Activated CD4-positive, alpha-beta T cell treated with anti-CD3 and anti-CD28 coated beads, Interleukin-2, amount 50 U/mL, for 1 hour (primary cell): ENCODE measurements around the gene CNNM4.

ENCODE experiments used
- DNase-seq: peaks from one replicate; pipeline ENCODE4 v3.0.0-alpha.2; 2020

The CNNM4 gene

GRCh38 chr2:96759548-96759947 lies 1.2 kb upstream of the CNNM4 start:
- no peak for DNase-seq

DNA sequence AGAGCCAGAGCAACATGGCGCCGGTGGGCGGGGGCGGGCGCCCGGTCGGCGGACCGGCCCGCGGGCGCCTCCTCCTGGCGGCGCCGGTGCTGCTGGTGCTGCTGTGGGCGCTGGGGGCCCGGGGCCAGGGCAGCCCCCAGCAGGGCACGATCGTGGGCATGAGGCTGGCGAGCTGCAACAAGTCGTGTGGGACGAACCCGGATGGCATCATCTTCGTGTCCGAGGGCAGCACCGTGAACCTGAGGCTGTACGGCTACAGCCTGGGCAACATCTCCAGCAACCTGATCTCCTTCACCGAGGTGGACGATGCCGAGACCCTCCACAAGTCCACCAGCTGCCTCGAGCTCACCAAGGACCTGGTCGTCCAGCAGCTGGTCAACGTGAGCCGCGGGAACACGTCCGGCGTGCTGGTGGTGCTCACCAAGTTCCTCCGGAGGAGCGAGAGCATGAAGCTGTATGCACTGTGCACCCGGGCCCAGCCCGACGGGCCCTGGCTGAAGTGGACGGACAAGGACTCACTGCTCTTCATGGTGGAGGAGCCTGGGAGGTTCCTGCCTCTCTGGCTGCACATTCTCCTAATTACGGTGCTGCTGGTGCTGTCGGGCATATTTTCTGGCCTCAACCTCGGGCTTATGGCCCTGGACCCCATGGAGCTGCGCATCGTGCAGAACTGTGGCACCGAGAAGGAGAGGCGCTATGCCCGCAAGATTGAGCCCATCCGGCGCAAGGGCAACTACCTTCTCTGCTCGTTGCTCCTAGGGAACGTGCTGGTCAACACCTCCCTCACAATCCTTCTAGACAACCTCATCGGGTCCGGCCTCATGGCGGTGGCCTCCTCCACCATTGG lies 507 bp downstream of the CNNM4 start:
- DNase-seq, result no peak

DNA sequence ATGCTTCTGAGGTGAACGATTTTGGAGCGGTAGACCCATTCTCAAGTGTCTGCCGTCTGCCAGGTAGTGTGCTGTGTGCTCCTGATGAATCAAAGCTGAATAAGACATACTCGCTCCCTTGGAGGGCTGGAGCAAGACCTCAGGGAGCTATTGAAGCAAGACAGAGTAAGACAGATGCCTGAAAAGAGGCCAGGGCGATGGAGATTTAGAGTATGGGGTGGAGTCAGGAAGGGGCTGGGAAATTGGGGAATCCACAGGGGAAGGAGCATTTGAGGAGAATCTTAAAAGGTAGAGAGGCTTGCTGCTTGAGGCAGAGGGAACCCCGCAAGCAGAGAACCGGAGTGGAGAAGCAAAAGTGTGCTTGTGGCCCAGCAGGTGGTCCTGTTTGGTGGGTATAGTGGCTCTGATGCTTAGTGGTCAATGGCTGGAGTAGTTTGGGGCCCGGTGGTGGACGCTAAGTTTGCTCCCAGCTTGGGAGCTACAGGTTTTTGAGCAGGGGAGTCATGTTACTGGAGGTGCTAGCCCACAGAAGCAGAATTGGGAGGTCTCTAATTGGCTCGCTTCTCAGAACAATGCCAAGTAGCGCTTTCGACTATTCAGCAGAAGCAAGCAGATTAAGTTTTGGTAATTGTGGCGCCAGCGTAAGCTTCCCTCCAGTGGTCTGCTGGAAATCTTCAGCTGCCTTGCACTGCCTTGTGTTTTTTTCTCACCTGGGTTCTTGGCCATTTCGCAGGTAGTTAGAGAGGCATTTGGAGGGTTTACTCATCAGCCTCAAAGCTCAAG lies 2.0 kb downstream of the CNNM4 start:
- DNase-seq, result no peak

DNA sequence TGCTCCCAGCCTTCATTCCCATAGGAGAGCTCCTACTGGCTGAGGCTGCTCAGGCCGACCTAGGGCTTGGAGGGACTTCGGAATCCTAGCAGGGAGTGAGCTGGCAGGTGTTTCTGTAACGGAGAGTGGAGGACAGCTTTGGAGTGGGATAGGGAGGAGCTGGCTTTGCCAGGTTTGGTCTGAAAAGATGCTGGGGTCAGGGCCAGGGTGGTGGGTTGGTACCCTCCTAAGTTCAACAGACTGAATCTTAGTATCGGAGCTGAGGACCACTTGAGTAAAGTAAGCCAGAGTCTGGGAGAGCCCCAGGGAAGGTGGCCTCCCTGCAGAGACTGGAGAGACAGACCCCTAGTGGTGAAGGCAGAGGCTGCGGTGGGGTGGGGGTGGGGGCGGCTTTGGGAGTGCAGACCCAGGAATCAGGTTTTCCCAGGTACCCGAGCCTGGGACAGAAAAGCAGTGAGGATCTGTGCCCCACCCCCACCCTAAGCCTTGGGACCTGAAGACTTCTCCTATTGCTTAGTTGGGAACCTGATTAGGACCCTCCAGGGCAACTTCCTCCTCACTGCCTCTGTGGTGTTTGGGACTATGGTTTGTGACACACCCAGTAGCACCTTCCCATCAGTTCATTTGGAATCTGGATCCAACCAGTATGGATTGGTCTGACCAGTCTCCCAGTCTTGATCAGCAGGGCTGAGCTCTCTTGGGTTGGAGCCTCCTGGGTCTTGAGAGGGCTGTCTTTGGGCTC lies 3.0 kb downstream of the CNNM4 start:
- DNase-seq, result no peak

DNA sequence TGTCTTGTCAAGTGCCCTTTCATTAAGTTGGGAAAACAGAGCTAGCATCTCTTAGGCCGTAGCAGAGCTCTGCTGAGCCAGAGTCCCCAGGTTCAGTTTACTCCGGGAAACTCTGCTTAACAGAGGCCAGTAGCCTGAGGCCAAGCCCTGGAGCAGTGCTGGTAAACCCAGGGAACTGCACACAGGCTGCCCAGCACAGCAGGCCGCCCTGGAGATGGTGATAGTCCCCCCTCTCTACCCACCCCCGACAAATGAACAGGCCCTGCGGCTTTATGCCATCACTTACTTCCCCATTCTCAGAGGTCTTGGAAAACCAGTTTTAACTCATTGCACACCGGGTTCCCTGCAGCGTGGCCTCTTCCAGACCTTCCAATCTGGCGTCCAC lies 3.5 kb downstream of the CNNM4 start:
- DNase-seq, result no peak

DNA sequence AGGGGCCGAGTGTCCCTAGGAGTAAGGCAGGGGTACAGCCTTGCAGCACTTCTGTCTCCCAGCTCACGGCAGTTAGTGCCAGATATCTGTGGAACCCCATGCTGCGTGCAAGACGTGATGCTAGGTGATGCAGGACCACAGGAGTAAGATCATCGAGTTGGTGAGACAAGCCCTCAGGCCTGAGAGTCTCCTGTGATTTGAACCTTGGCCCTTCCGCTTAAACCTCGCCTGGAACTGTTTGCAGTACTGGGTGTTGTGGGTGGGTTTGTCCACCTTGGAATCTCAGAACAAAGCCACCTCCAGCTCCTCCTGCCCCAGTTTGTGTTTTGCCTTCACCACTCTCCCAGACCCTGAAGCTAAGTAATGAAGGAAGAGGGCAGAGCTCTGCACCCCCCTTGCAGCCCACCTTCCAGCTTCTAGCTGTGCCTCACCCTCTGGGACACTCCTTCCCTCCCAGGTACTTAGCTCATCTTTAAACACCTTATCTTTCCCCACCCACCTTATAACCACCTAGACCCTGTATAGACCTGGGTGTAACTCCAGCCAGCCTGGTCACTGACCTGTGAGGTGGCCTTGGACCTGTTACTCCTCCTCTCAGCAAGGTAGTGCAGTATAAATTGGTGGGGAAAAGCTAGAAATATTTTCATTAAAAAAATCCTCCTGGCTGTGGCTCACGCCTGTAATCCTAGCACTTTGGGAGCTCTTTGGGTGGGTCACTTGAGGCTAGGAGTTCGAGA lies 6.6 kb downstream of the CNNM4 start:
- no peak for DNase-seq

DNA sequence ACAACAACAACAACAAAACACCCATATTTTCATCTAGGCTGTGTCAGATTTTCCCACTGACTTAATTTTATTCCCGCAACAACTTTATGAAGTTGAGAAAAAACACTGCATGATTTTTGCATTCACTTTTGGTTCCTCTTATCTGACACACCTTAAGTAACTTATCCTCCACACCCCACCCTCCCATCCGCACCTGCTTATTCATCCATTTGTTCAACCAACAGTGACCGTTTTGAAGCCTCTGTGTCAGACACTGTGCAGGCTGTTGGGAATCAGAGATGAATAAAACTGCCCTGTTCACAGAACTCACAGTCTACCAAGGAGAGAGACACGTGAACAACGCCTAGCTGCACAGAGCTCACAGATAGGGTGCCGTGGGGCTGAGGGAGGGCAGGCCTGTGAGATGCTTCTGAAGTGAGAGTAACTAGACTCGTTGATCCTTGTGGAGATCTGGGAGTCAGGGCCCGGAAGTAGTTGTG lies 7.4 kb downstream of the CNNM4 start:
- no peak for DNase-seq

GRCh38 chr2:96769814-96770213 lies 9.1 kb downstream of the CNNM4 start:
- DNase-seq, result no peak

DNA sequence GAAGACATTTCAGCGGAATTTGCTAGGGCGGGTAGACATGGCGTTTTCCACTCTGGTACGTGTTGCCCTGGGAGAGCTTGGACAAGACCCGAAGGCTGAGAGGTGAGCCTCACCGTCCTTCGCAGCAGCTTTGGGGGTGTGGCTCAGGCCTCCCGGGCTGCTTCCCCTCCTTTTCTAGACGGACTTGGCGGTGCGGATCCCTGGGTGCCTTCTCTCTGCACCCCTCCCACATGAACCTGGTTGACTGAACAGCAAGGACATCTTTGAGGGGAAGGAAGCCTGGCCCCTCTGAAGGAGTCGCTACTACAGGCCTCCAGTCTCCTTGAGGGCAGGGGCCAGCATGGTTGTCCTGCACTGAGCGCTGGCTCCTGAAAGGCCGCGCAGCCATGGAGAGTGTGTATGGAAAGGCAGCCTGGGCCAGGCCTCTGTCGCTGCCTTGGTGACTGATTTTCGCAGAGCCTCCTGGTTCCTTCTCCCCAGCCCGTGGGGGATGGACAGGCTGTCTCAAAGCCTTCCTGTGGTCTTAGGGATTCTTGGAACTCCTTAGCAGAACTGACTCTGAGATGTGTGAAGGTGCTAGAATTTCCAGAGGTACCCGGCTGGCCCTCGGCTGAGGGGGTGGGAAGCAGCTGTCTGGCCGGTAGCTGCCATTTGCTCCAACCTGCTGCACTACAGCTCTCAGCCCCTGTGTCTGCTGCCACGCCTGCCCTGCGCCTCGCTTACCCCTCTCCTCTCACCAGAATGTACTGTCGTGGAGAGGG lies 9.9 kb downstream of the CNNM4 start:
- DNase-seq, result no peak

DNA sequence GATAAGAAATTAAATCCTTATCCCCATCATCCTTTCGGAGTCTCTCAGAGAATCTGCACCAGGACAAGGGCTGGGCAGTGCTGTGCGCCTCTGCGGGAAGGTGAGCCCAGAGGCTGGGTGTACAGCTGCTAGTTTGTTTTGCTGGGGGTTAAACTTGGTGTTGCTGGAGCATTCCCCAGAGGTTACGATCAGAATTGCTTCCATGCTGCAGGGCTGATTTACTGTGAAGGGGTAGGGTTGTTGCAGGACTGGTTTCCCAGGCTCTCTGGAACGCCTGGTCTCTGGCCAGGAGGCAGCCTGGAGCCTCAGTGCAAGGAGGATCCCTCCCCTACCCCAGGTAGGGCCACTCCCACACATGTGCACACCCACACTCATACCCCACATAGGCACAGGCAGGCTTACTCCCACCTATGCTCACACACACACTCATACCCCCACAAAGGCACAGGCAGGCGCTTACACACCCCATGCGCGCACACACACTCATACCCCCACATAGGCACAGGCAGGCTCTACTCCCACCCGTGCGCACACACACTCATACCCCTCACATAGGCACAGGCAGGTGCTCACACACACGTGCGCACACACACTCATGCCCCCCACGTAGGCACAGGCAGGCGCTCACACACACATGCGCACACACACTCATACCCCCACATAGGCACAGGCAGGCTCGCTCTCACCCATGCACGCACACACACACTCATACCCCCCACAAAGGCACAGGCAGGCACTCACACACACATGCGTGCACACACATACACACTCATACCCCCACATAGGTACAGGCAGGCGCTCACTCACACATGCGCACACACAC lies 11.3 kb downstream of the CNNM4 start:
- no peak for DNase-seq

GRCh38 chr2:96772903-96773671 lies 12.4 kb downstream of the CNNM4 start:
- DNase-seq, result no peak

DNA sequence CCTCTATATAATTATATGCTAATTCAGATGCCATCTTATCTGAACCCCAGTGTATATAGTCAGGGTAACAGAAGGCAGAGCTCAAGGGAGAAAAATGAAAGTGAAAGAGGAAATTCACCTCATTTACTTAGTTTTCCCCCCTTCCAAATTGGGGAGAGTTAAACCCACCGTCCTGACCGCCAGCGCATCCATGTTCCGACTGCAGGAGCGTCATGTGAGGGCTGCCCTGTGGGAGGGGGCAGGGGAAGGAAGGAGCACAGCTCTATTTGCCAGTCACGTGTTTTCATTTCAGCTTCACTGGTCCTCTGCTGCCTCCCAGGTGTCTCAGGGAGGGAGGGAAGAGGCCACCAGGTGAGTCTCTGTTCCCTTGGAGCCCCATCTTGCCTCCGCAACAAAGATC lies 13.2 kb downstream of the CNNM4 start:
- DNase-seq, result peak; percentile 35

DNA sequence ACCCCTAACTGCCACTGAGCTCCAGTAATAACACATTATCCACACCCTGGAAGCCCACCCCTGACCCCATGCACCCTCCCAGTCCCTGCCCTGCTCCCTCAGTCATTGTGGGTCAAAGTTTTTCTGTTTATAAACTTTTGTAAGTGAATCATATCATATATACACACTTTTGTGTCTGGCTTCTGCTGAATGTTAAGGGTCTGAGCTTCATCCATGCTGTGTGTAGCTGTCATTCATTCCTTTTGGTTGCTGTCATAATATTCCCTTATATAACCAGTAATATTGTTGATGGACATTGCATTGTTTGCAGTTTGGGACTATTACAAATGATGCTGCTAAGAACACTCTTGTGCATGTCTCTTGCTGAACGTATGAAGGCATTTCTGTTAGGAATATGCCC lies 14.5 kb downstream of the CNNM4 start:
- no peak for DNase-seq

DNA sequence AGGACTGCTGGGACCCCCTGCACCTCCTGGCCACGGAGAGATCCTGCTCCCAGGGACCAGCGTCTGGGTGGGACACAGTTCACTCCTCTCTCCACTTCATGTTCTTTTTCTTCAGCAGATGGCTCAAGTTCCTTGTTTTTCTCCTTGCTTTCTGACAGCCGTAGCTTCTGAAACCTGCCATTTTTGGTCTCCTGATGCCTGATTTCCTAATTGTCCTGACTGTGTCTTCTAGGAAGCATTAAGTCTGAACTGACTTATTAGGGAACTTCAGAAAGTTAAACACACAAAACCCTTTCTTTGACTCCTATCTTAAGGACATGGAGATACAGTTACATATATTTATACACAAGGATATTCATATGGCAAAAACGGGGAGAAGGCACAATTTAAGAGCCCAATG lies 22.7 kb downstream of the CNNM4 start:
- no peak for DNase-seq

- no peak for DNase-seq
Observed at GRCh38 chr2:96787411-96787810, 26.7 kb downstream of the CNNM4 start.

DNA sequence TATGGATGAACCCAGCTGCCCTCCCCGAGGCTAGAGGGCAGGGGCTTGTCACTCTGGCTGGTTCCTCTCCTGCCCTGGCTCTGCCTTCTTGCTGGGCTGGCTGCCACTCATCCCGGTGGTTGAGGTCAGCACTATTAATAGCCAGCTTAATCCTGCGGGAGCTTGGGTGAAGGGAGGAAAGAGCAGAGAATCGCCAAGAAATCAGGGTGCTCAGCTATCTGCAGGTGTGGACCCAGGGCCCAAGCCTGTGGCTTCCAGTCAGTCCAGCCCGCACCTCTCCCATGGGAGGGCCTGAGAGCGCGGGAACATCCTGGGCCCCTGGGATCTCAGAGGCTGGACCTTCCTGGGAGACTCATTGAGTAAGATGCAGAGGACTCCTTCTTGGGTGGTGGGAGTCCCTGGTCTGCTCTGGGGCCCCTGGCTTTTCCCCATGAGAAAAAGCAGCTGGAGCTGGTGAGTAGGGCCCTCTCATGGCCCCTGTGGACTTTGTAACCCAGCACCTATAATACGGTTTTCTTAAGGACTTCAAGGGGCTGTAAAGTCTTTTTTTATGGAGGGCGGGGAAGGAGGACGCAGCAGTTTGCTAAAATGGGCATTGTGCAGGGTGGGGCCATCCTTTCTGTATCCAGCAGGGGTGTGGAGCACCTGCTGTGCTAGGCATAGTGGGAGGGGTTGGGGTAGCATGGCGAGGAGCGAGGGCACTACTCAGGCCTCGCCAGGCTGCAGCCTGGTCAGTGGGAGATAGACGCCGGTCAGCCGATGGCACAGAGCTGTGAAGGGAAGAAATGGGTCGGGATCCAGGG lies 27.9 kb downstream of the CNNM4 start:
- DNase-seq, result no peak

GRCh38 chr2:96789245-96789617 lies 28.5 kb downstream of the CNNM4 start:
- DNase-seq, result no peak

GRCh38 chr2:96792772-96793749 lies 32.4 kb downstream of the CNNM4 start:
- no peak for DNase-seq
